Activated T-cell treated with anti-CD3 and anti-CD28 coated beads, Interleukin-2, amount 50 U/mL, for 72 hours (primary cell): Measurements from ENCODE around the gene RGPD4. TPM values are rescaled to one million over a fixed set of nuclear protein-coding genes. Genes with fewer than 3 reads are reported as not detected.

Experiments used
- total RNA-seq, 2 donors: library from RNA; stranded (reverse); gene quantifications; one replicate each; pipeline ENCODE4 v1.2.3, GENCODE V29; 2022

RGPD4 gene
- total RNA-seq, 2 donors from 2014 or later: not detected

Other genes starting within 250 kb of the RGPD4 start
- not detected for gene SLC5A7, start 159.6 kb downstream of the RGPD4 start, total RNA-seq